HEK293 (cell line): Measurements from ENCODE around the gene USF3.
A peak's percentile ranks its signal among the peaks of the same experiment; 100 is the strongest.

Experiments
- CTCF ChIA-PET: fragments of 350-600 bp; formaldehyde crosslinking; extraction: SDS; loops from one replicate; lab custom pipeline; 2021; ENCODE audit warnings: antibody characterized with exemption; lab: Yijun Ruan, JAX
- POLR2A ChIA-PET: fragments of 300-600 bp; formaldehyde crosslinking; extraction: SDS; loops from one replicate; lab custom pipeline; 2020; ENCODE audit warnings: antibody characterized with exemption, inconsistent platforms; lab: Yijun Ruan, JAX
- H3K27ac ChIP-seq: fragments of 200-500 bp; sonication (Bioruptor generic); 2 replicates; pipeline ENCODE4 v1.5.1; 2014; ENCODE audit warnings: low read depth, low read length, control low read depth, inconsistent platforms; ENCODE audit errors: extremely low read depth
- H3K36me3 ChIP-seq, 2 experiments: fragments of 200-500 bp in 1 of 2; sonication (Bioruptor generic) in 1 of 2; 1 replicate in 1 of 2; 2 replicates in 1 of 2; pipeline ENCODE4 v1.5.1; 2014 to 2017; ENCODE audit warnings: inconsistent platforms in 2 of 2, low read length in 2 of 2; ENCODE audit not compliant: control insufficient read depth in 2 of 2, insufficient read depth in 1 of 2
- H3K4me1 ChIP-seq: fragments of 200-500 bp; sonication (Bioruptor generic); 2 replicates; pipeline ENCODE4 v1.5.1; 2014; ENCODE audit warnings: mild to moderate bottlenecking, low read length, inconsistent platforms; ENCODE audit not compliant: control insufficient read depth, insufficient read depth
- H3K4me3 ChIP-seq: 2 replicates; pipeline ENCODE4 v1.5.1; 2011; ENCODE audit warnings: low read depth, mild to moderate bottlenecking, control low read depth, low read length, moderate library complexity
- H3K9me3 ChIP-seq: fragments of 200-500 bp; sonication (Bioruptor generic); 2 replicates; pipeline ENCODE4 v1.5.1; 2014; ENCODE audit warnings: low read depth, low read length, inconsistent platforms; ENCODE audit not compliant: control insufficient read depth, insufficient read depth
- ATF2 ChIP-seq: fragments of 450-650 bp; formaldehyde crosslinking; IDR thresholded peaks from 2 replicates; pipeline ENCODE4 v1.5.1; 2016; ENCODE audit warnings: missing biosample characterization, missing genetic modification characterization, low read depth
- HIC1 ChIP-seq: fragments of 450-650 bp; formaldehyde crosslinking; IDR thresholded peaks from 2 replicates; pipeline ENCODE4 v1.5.1; 2016; ENCODE audit warnings: missing biosample characterization, missing genetic modification characterization
- HOXC10 ChIP-seq: sonication (generic); formaldehyde crosslinking; IDR thresholded peaks from 2 replicates; pipeline ENCODE4 v1.8.1; 2023; ENCODE audit warnings: mild to moderate bottlenecking, missing genetic modification reagents
- OSR2 ChIP-seq: fragments of 450-650 bp; formaldehyde crosslinking; IDR thresholded peaks from 2 replicates; pipeline ENCODE4 v1.5.1; 2016; ENCODE audit warnings: missing biosample characterization, missing genetic modification characterization
- PBX3 ChIP-seq: sonication (generic); formaldehyde crosslinking; IDR thresholded peaks from 2 replicates; pipeline ENCODE4 v1.8.1; 2022; ENCODE audit warnings: mild to moderate bottlenecking, moderate library complexity, missing genetic modification reagents
- SETDB1 ChIP-seq: IDR thresholded peaks from one replicate; pipeline ENCODE4 v1.6.1; 2017; ENCODE audit warnings: mild to moderate bottlenecking, low read length, moderate library complexity, mixed read lengths; ENCODE audit not compliant: insufficient read length
- YY1 ChIP-seq: fragments of 450-650 bp; formaldehyde crosslinking; IDR thresholded peaks from 2 replicates; pipeline ENCODE4 v1.5.1; 2018; ENCODE audit warnings: missing biosample characterization, missing genetic modification characterization
- ZBTB8A ChIP-seq: fragments of 450-650 bp; formaldehyde crosslinking; IDR thresholded peaks from 2 replicates; pipeline ENCODE4 v1.5.1; 2016; ENCODE audit warnings: missing biosample characterization, missing genetic modification characterization
- ZFP37 ChIP-seq: fragments of 450-650 bp; formaldehyde crosslinking; IDR thresholded peaks from 2 replicates; pipeline ENCODE4 v1.5.1; 2016; ENCODE audit warnings: missing biosample characterization, missing genetic modification characterization
- ZFP41 ChIP-seq: fragments of 450-650 bp; formaldehyde crosslinking; IDR thresholded peaks from 2 replicates; pipeline ENCODE4 v1.5.1; 2016; ENCODE audit warnings: missing biosample characterization, missing genetic modification characterization, borderline replicate concordance
- ZNF133 ChIP-seq: fragments of 450-650 bp; formaldehyde crosslinking; IDR thresholded peaks from 2 replicates; pipeline ENCODE4 v1.5.1; 2016; ENCODE audit warnings: missing biosample characterization, missing genetic modification characterization
- ZNF140 ChIP-seq: fragments of 450-650 bp; formaldehyde crosslinking; IDR thresholded peaks from 2 replicates; pipeline ENCODE4 v1.5.1; 2016; ENCODE audit warnings: missing biosample characterization, missing genetic modification characterization
- ZNF148 ChIP-seq: fragments of 450-650 bp; formaldehyde crosslinking; IDR thresholded peaks from 2 replicates; pipeline ENCODE4 v1.5.0; 2017; ENCODE audit warnings: missing biosample characterization, missing genetic modification characterization, borderline replicate concordance
- ZNF211 ChIP-seq: fragments of 450-650 bp; formaldehyde crosslinking; IDR thresholded peaks from 2 replicates; pipeline ENCODE4 v1.5.1; 2016; ENCODE audit warnings: low read depth, missing biosample characterization, missing genetic modification characterization
- ZNF302 ChIP-seq: fragments of 450-650 bp; formaldehyde crosslinking; IDR thresholded peaks from 2 replicates; pipeline ENCODE4 v1.5.1; 2016; ENCODE audit warnings: missing biosample characterization, missing genetic modification characterization, low read depth
- ZNF433 ChIP-seq: fragments of 450-650 bp; formaldehyde crosslinking; IDR thresholded peaks from 2 replicates; pipeline ENCODE4 v1.5.1; 2016; ENCODE audit warnings: missing biosample characterization, missing genetic modification characterization, low read depth
- ZNF623 ChIP-seq: fragments of 450-650 bp; formaldehyde crosslinking; IDR thresholded peaks from 2 replicates; pipeline ENCODE4 v1.5.1; 2016; ENCODE audit warnings: missing biosample characterization, missing genetic modification characterization
- ZNF629 ChIP-seq: fragments of 450-650 bp; formaldehyde crosslinking; IDR thresholded peaks from 2 replicates; pipeline ENCODE4 v1.5.1; 2017; ENCODE audit warnings: missing biosample characterization, missing genetic modification characterization
- ZNF707 ChIP-seq: fragments of 450-650 bp; formaldehyde crosslinking; IDR thresholded peaks from 2 replicates; pipeline ENCODE4 v1.5.1; 2016; ENCODE audit warnings: missing biosample characterization, missing genetic modification characterization
- ZSCAN18 ChIP-seq: fragments of 450-650 bp; formaldehyde crosslinking; IDR thresholded peaks from 2 replicates; pipeline ENCODE4 v1.5.1; 2016; ENCODE audit warnings: missing biosample characterization, missing genetic modification characterization
- ZSCAN23 ChIP-seq: fragments of 450-650 bp; formaldehyde crosslinking; IDR thresholded peaks from 2 replicates; pipeline ENCODE4 v1.5.1; 2016; ENCODE audit warnings: missing biosample characterization, missing genetic modification characterization
- TF ChIP-seq, protein P1 (sequence below): fragments of 450-650 bp; formaldehyde crosslinking; IDR thresholded peaks from 2 replicates; pipeline ENCODE4 v1.5.1; 2017; ENCODE audit warnings: missing biosample characterization, missing genetic modification characterization
- TF ChIP-seq, protein P2 (sequence below): fragments of 450-650 bp; formaldehyde crosslinking; IDR thresholded peaks from 2 replicates; pipeline ENCODE4 v1.5.1; 2016; ENCODE audit warnings: missing biosample characterization, missing genetic modification characterization

USF3 gene

DNA sequence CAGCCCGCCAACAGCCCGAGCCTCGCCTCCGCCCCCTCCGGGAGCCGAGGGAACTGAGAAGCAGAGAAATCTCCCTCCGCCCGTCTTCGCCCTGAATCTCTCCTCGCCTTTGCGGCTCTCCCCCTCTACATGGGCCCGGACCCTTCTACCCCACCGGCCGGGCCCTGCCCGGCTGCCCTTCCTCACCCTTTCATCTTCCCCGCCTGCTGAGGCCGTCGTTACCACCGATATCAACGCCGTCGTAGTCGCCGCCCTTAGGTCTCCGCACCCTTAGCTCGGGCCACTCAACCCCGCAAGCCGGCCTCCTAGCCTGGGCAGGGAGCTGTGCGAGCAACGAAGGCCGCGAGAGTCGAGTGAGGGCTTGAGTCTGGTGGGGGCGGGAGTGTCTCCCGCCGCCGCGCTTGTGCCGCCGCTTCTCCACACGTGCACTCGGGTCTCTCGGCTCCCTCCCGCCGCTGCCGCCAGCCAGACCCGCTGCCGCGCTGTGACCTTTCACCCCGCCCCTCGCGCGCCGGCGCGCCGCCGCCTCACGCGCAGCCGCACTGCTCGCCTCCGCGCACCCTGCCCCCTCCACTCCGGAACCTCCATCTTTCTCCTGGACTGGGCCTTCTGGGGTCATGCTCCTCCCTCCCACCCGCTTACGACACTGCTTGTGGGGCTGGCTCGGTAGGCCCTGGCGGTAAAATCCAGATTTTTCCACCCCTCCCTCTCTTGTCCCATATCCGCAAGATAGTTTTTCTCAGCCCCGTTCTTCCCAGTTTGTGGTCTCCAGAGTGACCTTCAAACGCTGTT is 49.5 kb upstream of the USF3 start, which contains the start of gene NAA50:
Gene NAA50 (minus strand): TSS at position 494 of the 792 bp plus-strand sequence. CDS start 300 bp downstream, at position 194.
- ChIA-PET POLR2A (interaction anchor here (0.6 to 1.3 kb wide), 8 partner anchors 9 to 791 kb away, joined by 3 to 5 read pairs (median 4); partner anchors contain the start of genes SPICE1 and USF3), CTCF (interaction anchor here (0.6 to 2.0 kb wide), 10 partner anchors 10 to 551 kb away, joined by 3 to 15 read pairs (median 4); no protein-coding TSS in a partner anchor)
- H3K4me1 ChIP-seq = no peaks in the 10 kb centered on the region
- H3K27ac ChIP-seq = peak within 1 kb of the TSS; percentile 92
- H3K36me3 ChIP-seq = peaks cover 0 to 3% of the 10 kb centered on the region in 2 experiments; a peak in 1 of 3 replicates
- peak within 1 kb of the TSS; percentile 86 for H3K4me3 ChIP-seq
- H3K9me3 ChIP-seq = no peaks in the 10 kb centered on the region
- TF ChIP-seq HIC1 (tag by site-specific recombination) (0 out of 2 replicates have a peak, but pooled peaks have one; percentile 23), ZFP41 (tag by site-specific recombination) (no peak), ZNF211 (tag by site-specific recombination) (no peak), ZNF148 (no peak), ZSCAN23 (tag by site-specific recombination) (no peak), ZBTB8A (tag by site-specific recombination) (peak; percentile 65), PBX3 (CRISPR knock-in tag) (0 out of 2 replicates have a peak, but pooled peaks have one; percentile 29), ZNF433 (no peak), ZNF707 (no peak), YY1 (tag by site-specific recombination) (peak; percentile 60; the same call in 1 of the 2 replicates), ZFP37 (tag by site-specific recombination) (no peak), ATF2 (tag by site-specific recombination) (no peak), SETDB1 (no peak), ZNF133 (tag by site-specific recombination) (no peak), ZNF629 (tag by site-specific recombination) (peak; percentile 54; the same call in 1 of the 2 replicates), OSR2 (tag by site-specific recombination) (no peak), ZNF140 (tag by site-specific recombination) (no peak), ZNF302 (tag by site-specific recombination) (no peak), HOXC10 (CRISPR knock-in tag) (no peak), ZSCAN18 (tag by site-specific recombination) (no peak), ZNF623 (tag by site-specific recombination) (no peak)
- TF ChIP-seq, protein P1, sequence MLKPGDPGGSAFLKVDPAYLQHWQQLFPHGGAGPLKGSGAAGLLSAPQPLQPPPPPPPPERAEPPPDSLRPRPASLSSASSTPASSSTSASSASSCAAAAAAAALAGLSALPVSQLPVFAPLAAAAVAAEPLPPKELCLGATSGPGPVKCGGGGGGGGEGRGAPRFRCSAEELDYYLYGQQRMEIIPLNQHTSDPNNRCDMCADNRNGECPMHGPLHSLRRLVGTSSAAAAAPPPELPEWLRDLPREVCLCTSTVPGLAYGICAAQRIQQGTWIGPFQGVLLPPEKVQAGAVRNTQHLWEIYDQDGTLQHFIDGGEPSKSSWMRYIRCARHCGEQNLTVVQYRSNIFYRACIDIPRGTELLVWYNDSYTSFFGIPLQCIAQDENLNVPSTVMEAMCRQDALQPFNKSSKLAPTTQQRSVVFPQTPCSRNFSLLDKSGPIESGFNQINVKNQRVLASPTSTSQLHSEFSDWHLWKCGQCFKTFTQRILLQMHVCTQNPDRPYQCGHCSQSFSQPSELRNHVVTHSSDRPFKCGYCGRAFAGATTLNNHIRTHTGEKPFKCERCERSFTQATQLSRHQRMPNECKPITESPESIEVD = no peak
- TF ChIP-seq, protein P2, sequence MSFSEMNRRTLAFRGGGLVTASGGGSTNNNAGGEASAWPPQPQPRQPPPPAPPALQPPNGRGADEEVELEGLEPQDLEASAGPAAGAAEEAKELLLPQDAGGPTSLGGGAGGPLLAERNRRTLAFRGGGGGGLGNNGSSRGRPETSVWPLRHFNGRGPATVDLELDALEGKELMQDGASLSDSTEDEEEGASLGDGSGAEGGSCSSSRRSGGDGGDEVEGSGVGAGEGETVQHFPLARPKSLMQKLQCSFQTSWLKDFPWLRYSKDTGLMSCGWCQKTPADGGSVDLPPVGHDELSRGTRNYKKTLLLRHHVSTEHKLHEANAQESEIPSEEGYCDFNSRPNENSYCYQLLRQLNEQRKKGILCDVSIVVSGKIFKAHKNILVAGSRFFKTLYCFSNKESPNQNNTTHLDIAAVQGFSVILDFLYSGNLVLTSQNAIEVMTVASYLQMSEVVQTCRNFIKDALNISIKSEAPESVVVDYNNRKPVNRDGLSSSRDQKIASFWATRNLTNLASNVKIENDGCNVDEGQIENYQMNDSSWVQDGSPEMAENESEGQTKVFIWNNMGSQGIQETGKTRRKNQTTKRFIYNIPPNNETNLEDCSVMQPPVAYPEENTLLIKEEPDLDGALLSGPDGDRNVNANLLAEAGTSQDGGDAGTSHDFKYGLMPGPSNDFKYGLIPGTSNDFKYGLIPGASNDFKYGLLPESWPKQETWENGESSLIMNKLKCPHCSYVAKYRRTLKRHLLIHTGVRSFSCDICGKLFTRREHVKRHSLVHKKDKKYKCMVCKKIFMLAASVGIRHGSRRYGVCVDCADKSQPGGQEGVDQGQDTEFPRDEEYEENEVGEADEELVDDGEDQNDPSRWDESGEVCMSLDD = no peak
